Mucosa of gallbladder (tissue), 1 donor: ENCODE results near the gene EEF2K. TPM values are rescaled to one million over a fixed set of nuclear protein-coding genes. Genes with fewer than 3 reads are reported as not detected.

Experiments
- DNase-seq: peaks from one replicate; pipeline ENCODE4 v3.0.0-alpha.2; 2020; ENCODE audit warnings: low spot score
- total RNA-seq: library from RNA; stranded (reverse); gene quantifications from one replicate; pipeline ENCODE4 v1.2.1, GENCODE V29; 2021
- donor health status: DM: no; HTN: no; CAD: no.

Gene EEF2K
- total RNA-seq, 1 donor from 2014 or later: 30.2 TPM

DNA sequence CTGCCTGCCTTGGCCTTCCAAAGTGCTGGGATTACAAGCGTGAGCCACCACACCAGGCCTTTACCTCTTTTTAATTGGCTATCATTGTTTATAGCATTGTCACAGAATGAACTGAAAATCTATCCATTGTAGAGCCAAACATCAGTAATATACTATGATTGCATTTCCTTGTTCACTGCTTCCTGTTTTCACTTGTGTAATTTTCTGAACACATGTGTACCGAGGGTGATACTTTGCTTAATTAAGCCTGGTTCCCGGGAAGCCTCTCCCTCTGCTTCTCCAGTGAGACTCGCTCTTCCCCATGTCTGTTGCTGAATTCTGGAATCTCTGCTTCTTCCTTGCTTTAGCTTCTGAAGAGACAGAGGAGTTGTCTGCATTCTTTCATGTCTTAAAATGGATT, 124.2 kb downstream of the EEF2K start:
- no peak for DNase-seq

DNA sequence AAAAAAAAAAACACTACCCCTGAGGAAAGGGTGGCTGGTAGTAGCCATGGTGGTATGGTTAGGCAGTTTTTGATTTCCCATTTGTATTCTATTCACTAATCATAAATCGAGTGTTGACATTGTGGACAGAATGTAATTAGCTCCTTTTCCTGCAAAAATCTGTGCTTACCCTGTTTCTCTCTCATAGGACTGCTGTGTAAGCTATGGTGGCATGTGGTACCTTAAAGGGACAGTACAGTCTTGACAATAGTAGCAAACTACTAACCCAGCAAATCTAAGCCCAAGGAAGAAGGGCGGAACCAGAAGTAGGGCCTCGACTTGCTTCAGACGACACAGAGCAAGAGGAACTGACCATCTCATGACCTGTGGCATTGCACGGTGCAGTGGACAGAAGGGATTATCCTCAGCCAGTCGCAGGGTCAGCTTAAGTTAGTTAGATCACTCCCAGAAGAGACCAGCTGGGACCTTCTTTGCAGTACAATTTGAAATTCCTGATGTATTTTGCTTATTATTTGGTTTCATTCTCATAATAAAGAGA, 127.4 kb downstream of the EEF2K start:
- no peak for DNase-seq

DNA sequence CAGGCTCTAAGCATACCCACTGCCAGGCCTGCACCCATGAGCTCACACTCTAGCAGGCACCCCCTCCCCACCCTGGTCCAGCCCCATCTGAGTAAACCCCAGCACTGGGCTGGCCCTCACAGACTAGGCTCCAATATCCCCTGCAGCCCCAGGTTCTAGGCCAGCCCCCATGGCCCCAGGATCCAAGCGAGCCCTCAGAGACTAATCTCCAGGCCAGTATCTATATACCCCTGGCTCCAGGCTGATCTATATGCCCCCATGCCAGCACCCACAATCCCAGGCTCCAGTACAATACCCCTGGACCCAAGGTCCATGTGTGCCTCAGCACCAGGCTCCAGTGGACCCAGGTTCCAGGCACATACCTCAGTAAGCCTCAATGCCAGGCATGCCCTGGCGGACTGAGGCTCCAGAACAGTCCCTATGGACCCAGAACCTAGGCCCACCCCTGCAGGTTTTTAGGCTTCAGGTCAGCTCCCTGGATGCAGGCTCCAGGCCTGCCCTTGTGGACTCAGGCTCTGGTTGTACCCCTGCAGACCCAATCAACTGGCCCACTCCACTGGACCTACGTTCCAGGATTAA, 129.7 kb downstream of the EEF2K start:
- DNase-seq: no peak

DNA sequence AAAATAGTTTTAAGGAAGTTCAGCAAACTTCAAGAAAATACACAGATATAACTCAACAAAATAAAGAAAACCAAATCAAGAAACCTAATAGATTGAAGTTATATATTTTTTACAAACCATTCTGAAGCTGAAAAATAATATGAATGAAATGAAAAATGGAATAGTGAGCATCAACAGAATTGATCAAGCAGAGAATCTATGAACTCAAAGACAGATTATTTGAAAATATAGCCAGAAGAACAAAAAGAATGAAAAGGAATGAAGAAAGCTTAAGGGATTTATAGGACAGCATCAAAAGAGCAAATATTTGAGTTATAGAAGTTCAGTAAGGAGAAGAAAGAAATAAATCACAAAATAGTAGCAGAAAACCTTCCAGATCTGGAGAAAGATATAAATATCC, 130.5 kb downstream of the EEF2K start:
- no peak for DNase-seq

DNA sequence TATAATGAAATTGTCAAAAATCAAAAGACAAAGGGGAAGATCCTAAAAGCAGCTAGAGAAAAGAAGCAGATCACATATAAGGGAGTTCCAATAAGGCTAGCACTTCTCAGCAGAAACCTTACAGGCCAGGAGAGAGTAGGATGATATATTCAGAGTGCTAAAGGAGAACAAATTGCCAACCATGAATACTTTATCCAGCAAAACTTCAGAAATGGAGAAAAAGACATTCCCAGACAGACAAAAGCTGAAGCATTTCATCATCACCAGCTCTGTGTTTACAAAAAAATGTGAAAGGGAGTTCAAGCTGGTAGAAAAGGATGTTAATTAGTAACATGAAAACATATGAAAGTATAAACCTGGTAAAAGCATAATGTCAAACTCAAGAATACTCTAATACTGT, 131.0 kb downstream of the EEF2K start:
- DNase-seq: no peak

DNA sequence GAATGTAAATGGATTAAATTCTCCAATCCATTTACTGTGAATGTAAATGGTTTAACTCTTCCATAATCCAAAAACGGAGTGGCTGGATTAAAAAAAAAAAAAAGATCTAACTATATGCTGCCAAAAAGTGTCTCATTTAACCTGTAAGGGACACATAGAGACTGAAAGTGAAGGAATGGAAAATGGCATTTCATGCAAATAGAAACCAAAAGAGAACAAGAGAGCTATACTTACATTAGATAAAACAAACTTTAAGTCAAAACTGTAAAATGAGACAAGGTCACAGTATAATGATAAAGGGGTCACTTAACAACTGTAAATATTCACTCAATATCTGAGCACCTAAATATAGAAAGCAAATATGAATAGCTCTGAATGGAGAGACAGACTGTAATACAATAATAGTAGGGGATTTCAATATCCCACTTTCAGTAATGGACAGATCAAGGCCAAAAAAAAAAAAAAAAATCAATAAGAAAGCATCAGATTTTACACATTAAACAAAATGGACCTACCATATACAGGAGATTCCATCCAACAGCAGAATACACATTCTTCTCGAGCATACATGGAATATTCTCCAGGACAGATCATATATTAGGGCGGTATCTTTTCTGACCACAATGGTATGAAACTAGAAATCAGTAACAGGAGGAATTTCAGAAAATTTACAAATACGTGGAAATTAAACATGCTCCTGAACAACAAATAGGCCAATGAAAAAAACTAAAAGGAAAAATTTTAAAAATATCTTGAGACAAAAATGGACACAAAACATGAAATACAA, 132.0 kb downstream of the EEF2K start:
- no peak for DNase-seq

Other genes with a start within 250 kb of the EEF2K start
- not detected for gene PDZD9, start 205.2 kb upstream of the EEF2K start, total RNA-seq
- gene MOSMO, start 198.2 kb upstream of the EEF2K start, total RNA-seq: 11.3 TPM
- 0.32 TPM for gene VWA3A, start 113.7 kb upstream of the EEF2K start, total RNA-seq
- gene SDR42E2, start 43.8 kb upstream of the EEF2K start, total RNA-seq: 0.26 TPM
- 43.7 TPM for gene POLR3E, start 91.1 kb downstream of the EEF2K start, total RNA-seq
- 20.9 TPM for gene CDR2, start 168.3 kb downstream of the EEF2K start, total RNA-seq